HG02885 (cell line): ENCODE data around the gene FAM171A1.
"Not testable (repeated sequence)": the region's sequence is repeated elsewhere in the genome, so short reads cannot be mapped to it uniquely, and the experiment has no call there.

Experiments used
- ATAC-seq: cut with Tn5 transposase; IDR thresholded peaks from one replicate; pipeline ENCODE4 v1.9.1; 2021; ENCODE audit warnings: mild to moderate bottlenecking; ENCODE audit not compliant: unreplicated experiment, poor library complexity

FAM171A1 gene

GRCh38 chr10:15321431-15322341, 49.4 kb downstream of the FAM171A1 start:
- ATAC-seq = no peak

- no peak for ATAC-seq
Observed at GRCh38 chr10:15320522-15321203, 50.4 kb downstream of the FAM171A1 start.

- ATAC-seq = no peak
Observed at GRCh38 chr10:15320118-15320517, 51.0 kb downstream of the FAM171A1 start.

GRCh38 chr10:15316871-15317464, 54.1 kb downstream of the FAM171A1 start:
- ATAC-seq = no peak

GRCh38 chr10:15316145-15316544, 54.9 kb downstream of the FAM171A1 start:
- ATAC-seq = no peak

- no peak for ATAC-seq
Observed at GRCh38 chr10:15315286-15315685, 55.8 kb downstream of the FAM171A1 start.

- no peak for ATAC-seq
Observed at GRCh38 chr10:15314482-15315045, 56.5 kb downstream of the FAM171A1 start.

GRCh38 chr10:15313843-15314242, 57.2 kb downstream of the FAM171A1 start:
- ATAC-seq = no peak

GRCh38 chr10:15313047-15313446, 58.0 kb downstream of the FAM171A1 start:
- ATAC-seq = no peak

- no peak for ATAC-seq
Observed at GRCh38 chr10:15311569-15312280, 59.4 kb downstream of the FAM171A1 start.

- no peak for ATAC-seq
Observed at GRCh38 chr10:15310776-15311568, 60.1 kb downstream of the FAM171A1 start.

- ATAC-seq = no peak
Observed at GRCh38 chr10:15309221-15309620, 61.9 kb downstream of the FAM171A1 start.

- no peak for ATAC-seq
Observed at GRCh38 chr10:15306735-15307280, 64.3 kb downstream of the FAM171A1 start.

- ATAC-seq = no peak
Observed at GRCh38 chr10:15305634-15306033, 65.5 kb downstream of the FAM171A1 start.

GRCh38 chr10:15305161-15305560, 65.9 kb downstream of the FAM171A1 start:
- ATAC-seq = no peak

- ATAC-seq = not testable (repeated sequence)
Observed at GRCh38 chr10:15302188-15302956, 68.7 kb downstream of the FAM171A1 start.

GRCh38 chr10:15300697-15301096, 70.4 kb downstream of the FAM171A1 start:
- no peak for ATAC-seq

GRCh38 chr10:15300145-15300544, 70.9 kb downstream of the FAM171A1 start:
- no peak for ATAC-seq
